Right renal cortex interstitium (tissue), 3 donors: ENCODE measurements around the gene GNL2. TPM values are rescaled to one million over a fixed set of nuclear protein-coding genes. Genes with fewer than 3 reads are reported as not detected.

Experiments
- DNase-seq, 3 donors: peaks; one replicate each; pipeline ENCODE4 v3.0.0-alpha.2; 2013; ENCODE audit warnings: low read depth in 3 of 3, low spot score in 2 of 3
- polyA plus RNA-seq, 3 donors: library from polyadenylated mRNA; unstranded; fragments of 120-200 nt; gene quantifications; one replicate each; pipeline ENCODE4 v1.2.1, GENCODE V29; 2013; ENCODE audit not compliant: insufficient read length in 3 of 3

Gene GNL2
- polyA plus RNA-seq = 10 to 100 TPM; 79.7 to 90.0 (median 85.8) TPM

- DNase-seq = peak; percentile 92 to 96 (median 95)
These were observed at the start of gene GNL2 for GRCh38 chr1:37595440-37596181. GNL2 (minus strand) TSS chr1:37595937; CDS start chr1:37595822, 115 bp downstream.

- DNase-seq = no peak
These were observed 45.3 kb upstream of the GNL2 start for GRCh38 chr1:37641059-37641458.

- no peak for DNase-seq
These were observed 40.7 kb upstream of the GNL2 start for GRCh38 chr1:37636435-37636834.

GRCh38 chr1:37634992-37635902 is 39.5 kb upstream of the GNL2 start:
- DNase-seq = no peak

- DNase-seq = no peak
These were observed 38.7 kb upstream of the GNL2 start, which contains the start of gene RSPO1 for GRCh38 chr1:37634244-37634991. RSPO1 (minus strand) TSS chr1:37634892; CDS start chr1:37629661, 5,231 bp downstream.

GRCh38 chr1:37633938-37634243 is 38.2 kb upstream of the GNL2 start:
- no peak for DNase-seq

- DNase-seq = no peak
These were observed 37.6 kb upstream of the GNL2 start for GRCh38 chr1:37633040-37633937.

GRCh38 chr1:37631036-37631435 is 35.3 kb upstream of the GNL2 start:
- peak in 1 of 3 donors; percentile 50 for DNase-seq

- DNase-seq = no peak
These were observed 34.8 kb upstream of the GNL2 start for GRCh38 chr1:37630426-37631028.

GRCh38 chr1:37629726-37630425 is 34.1 kb upstream of the GNL2 start:
- DNase-seq = no peak

- DNase-seq = no peak
These were observed 33.3 kb upstream of the GNL2 start for GRCh38 chr1:37629008-37629407.

- DNase-seq = no peak
These were observed 32.4 kb upstream of the GNL2 start for GRCh38 chr1:37628026-37628556.

GRCh38 chr1:37622131-37622530 is 26.4 kb upstream of the GNL2 start:
- DNase-seq = no peak

- DNase-seq = no peak
These were observed 25.7 kb upstream of the GNL2 start for GRCh38 chr1:37621326-37621870.

GRCh38 chr1:37620707-37621106 is 25.0 kb upstream of the GNL2 start:
- DNase-seq = no peak

- DNase-seq = no peak
These were observed 20.6 kb upstream of the GNL2 start for GRCh38 chr1:37616330-37616729.

- DNase-seq = no peak
These were observed 18.4 kb upstream of the GNL2 start for GRCh38 chr1:37614105-37614504.

- no peak for DNase-seq
These were observed 16.4 kb upstream of the GNL2 start for GRCh38 chr1:37612186-37612585.
